ENCODE data around the gene PTCRA. TPM values are rescaled to one million over a fixed set of nuclear protein-coding genes. Genes with fewer than 3 reads are reported as not detected.

PTCRA gene
- total RNA-seq, 1 donor from 2014 or later: not detected

- no peak overlapping the region for H3K4me3 ChIP-seq
- H4K20me1 ChIP-seq (ENCODE audit: low read depth): no peaks in the 10 kb centered on the region
- no peak overlapping the region for H2AFZ ChIP-seq (replicated peaks)
- H3K9me3 ChIP-seq (ENCODE audit: low read depth): no peaks in the 10 kb centered on the region
- H3K27ac ChIP-seq: no peak overlapping the region
- no peaks in the 10 kb centered on the region for H3K27me3 ChIP-seq
- no peaks in the 10 kb centered on the region for H3K27me3 Mint-ChIP-seq (ENCODE audit: insufficient read depth, low read depth)
- no peaks in the 10 kb centered on the region for H3F3A ChIP-seq (ENCODE audit: low read depth)
- peaks cover 4% of the 10 kb centered on the region for H3K4me1 Mint-ChIP-seq
- no peak overlapping the region for H3K4me3 Mint-ChIP-seq
- H3K27ac Mint-ChIP-seq: peak overlapping the region; percentile 27
- DNase-seq (ENCODE audit: low spot score): no peak
- no peak overlapping the region for H3K4me2 ChIP-seq
- H3K9me3 Mint-ChIP-seq: no peaks in the 10 kb centered on the region
- no peaks in the 10 kb centered on the region for H3K36me3 ChIP-seq
- H3K36me3 Mint-ChIP-seq: peaks cover 9% of the 10 kb centered on the region
- TF ChIP-seq EZH2 (IDR thresholded peaks at IDR 0.05): no peak
- TF ChIP-seq CTCF (IDR thresholded peaks at IDR 0.05): no peak
- no peak for TF ChIP-seq EZH2phosphoT487 (IDR thresholded peaks at IDR 0.05)
- H3K4me1 ChIP-seq: no peaks in the 10 kb centered on the region
- no peak overlapping the region for H3K9ac ChIP-seq
- H3K79me2 ChIP-seq (ENCODE audit: low read depth): no peaks in the 10 kb centered on the region
Observed at GRCh38 chr6:42971746-42972327, 56.0 kb downstream of the PTCRA start.

GRCh38 chr6:42973926-42974325 lies 58.1 kb downstream of the PTCRA start:
- no peak overlapping the region for H3K9ac ChIP-seq
- Mint-ChIP-seq H3K27ac (no peak overlapping the region), H3K4me1 (peaks cover 9% of the 10 kb centered on the region)

GRCh38 chr6:42974919-42975505 lies 59.2 kb downstream of the PTCRA start:
- peaks cover 4% of the 10 kb centered on the region for H3K27me3 Mint-ChIP-seq (ENCODE audit: insufficient read depth, low read depth)

More at GRCh38 chr6:42973926-42974325, 58.1 kb downstream of the PTCRA start:
- Histone ChIP-seq H3K4me3 (no peak overlapping the region), H3K36me3 (no peaks in the 10 kb centered on the region), H3K27me3 (no peaks in the 10 kb centered on the region), H3K79me2 (ENCODE audit: low read depth) (peaks cover 12% of the 10 kb centered on the region), H2AFZ (replicated peaks) (no peak overlapping the region), H3K9me3 (ENCODE audit: low read depth) (no peaks in the 10 kb centered on the region), H3F3A (ENCODE audit: low read depth) (no peaks in the 10 kb centered on the region), H4K20me1 (ENCODE audit: low read depth) (peaks cover 4% of the 10 kb centered on the region), H3K27ac (no peak overlapping the region), H3K4me1 (peaks cover 6% of the 10 kb centered on the region), H3K4me2 (no peak overlapping the region)
- Mint-ChIP-seq H3K27me3 (ENCODE audit: insufficient read depth, low read depth) (peaks cover 4% of the 10 kb centered on the region), H3K4me3 (no peak overlapping the region), H3K9me3 (no peaks in the 10 kb centered on the region), H3K36me3 (peaks cover 9% of the 10 kb centered on the region)
- no peak for TF ChIP-seq EZH2phosphoT487 (IDR thresholded peaks at IDR 0.05)
- TF ChIP-seq EZH2 (IDR thresholded peaks at IDR 0.05): no peak
- no peak for TF ChIP-seq CTCF (IDR thresholded peaks at IDR 0.05)
- no peak for DNase-seq (ENCODE audit: low spot score)

More at GRCh38 chr6:42974919-42975505, 59.2 kb downstream of the PTCRA start:
- Mint-ChIP-seq H3K4me1 (peaks cover 20% of the 10 kb centered on the region), H3K9me3 (no peaks in the 10 kb centered on the region), H3K36me3 (peaks cover 6% of the 10 kb centered on the region), H3K4me3 (no peak overlapping the region), H3K27ac (no peak overlapping the region)
- peaks cover 4% of the 10 kb centered on the region for H4K20me1 ChIP-seq (ENCODE audit: low read depth)
- no peak for DNase-seq (ENCODE audit: low spot score)
- peaks cover 12% of the 10 kb centered on the region for H3K79me2 ChIP-seq (ENCODE audit: low read depth)
- no peak overlapping the region for H2AFZ ChIP-seq (replicated peaks)
- no peak for TF ChIP-seq EZH2phosphoT487 (IDR thresholded peaks at IDR 0.05)
- no peak for TF ChIP-seq EZH2 (IDR thresholded peaks at IDR 0.05)
- TF ChIP-seq CTCF (IDR thresholded peaks at IDR 0.05): no peak
- H3K9ac ChIP-seq: no peak overlapping the region
- H3K27ac ChIP-seq: no peak overlapping the region
- H3K4me2 ChIP-seq: no peak overlapping the region
- H3K9me3 ChIP-seq (ENCODE audit: low read depth): no peaks in the 10 kb centered on the region
- H3F3A ChIP-seq (ENCODE audit: low read depth): peaks cover 9% of the 10 kb centered on the region
- no peaks in the 10 kb centered on the region for H3K27me3 ChIP-seq
- no peaks in the 10 kb centered on the region for H3K36me3 ChIP-seq
- peaks cover 9% of the 10 kb centered on the region for H3K4me1 ChIP-seq
- H3K4me3 ChIP-seq: no peak overlapping the region

Other genes starting within 250 kb of the PTCRA start
- gene PRPH2, start 193.5 kb upstream of the PTCRA start, total RNA-seq (ENCODE audit: low replicate concordance): 0.06 TPM in 1 of 2 replicates, not detected in the other
- 40.1 and 40.4 TPM in 2 replicates for gene TBCC, start 169.9 kb upstream of the PTCRA start, total RNA-seq (ENCODE audit: low replicate concordance)
- 8.6 TPM in 2 replicates for gene BICRAL, start 134.0 kb upstream of the PTCRA start, total RNA-seq (ENCODE audit: low replicate concordance)
- 92.0 and 106 TPM in 2 replicates for gene RPL7L1, start 36.4 kb upstream of the PTCRA start, total RNA-seq (ENCODE audit: low replicate concordance)
- gene CNPY3, start 13.4 kb downstream of the PTCRA start, total RNA-seq (ENCODE audit: low replicate concordance): 38.0 and 65.4 TPM in 2 replicates
- gene GNMT, start 44.7 kb downstream of the PTCRA start, total RNA-seq (ENCODE audit: low replicate concordance): 0.50 TPM in 1 of 2 replicates, not detected in the other
- gene PEX6, start 63.1 kb downstream of the PTCRA start, total RNA-seq (ENCODE audit: low replicate concordance): 11.3 and 22.4 TPM in 2 replicates
- gene PPP2R5D, start 68.5 kb downstream of the PTCRA start, total RNA-seq (ENCODE audit: low replicate concordance): 75.0 and 103 TPM in 2 replicates
- gene MEA1, start 97.9 kb downstream of the PTCRA start, total RNA-seq (ENCODE audit: low replicate concordance): 73.1 and 88.3 TPM in 2 replicates
- 122 and 165 TPM in 2 replicates for gene KLHDC3, start 98.2 kb downstream of the PTCRA start, total RNA-seq (ENCODE audit: low replicate concordance)
- gene RRP36, start 105.6 kb downstream of the PTCRA start, total RNA-seq (ENCODE audit: low replicate concordance): 77.8 and 93.3 TPM in 2 replicates
- 23.1 and 43.7 TPM in 2 replicates for gene CUL7, start 137.8 kb downstream of the PTCRA start, total RNA-seq (ENCODE audit: low replicate concordance)
- 20.7 and 31.7 TPM in 2 replicates for gene MRPL2, start 143.4 kb downstream of the PTCRA start, total RNA-seq (ENCODE audit: low replicate concordance)
- 12.6 and 28.2 TPM in 2 replicates for gene KLC4, start 143.6 kb downstream of the PTCRA start, total RNA-seq (ENCODE audit: low replicate concordance)
- 68.0 and 155 TPM in 2 replicates for gene PTK7, start 160.3 kb downstream of the PTCRA start, total RNA-seq (ENCODE audit: low replicate concordance)